ENCODE measurements around the gene GATA2.

The GATA2 gene

GRCh38 chr3:128471110-128471509 lies 21.9 kb downstream of the GATA2 start:
- TF ChIP-seq, protein P1, sequence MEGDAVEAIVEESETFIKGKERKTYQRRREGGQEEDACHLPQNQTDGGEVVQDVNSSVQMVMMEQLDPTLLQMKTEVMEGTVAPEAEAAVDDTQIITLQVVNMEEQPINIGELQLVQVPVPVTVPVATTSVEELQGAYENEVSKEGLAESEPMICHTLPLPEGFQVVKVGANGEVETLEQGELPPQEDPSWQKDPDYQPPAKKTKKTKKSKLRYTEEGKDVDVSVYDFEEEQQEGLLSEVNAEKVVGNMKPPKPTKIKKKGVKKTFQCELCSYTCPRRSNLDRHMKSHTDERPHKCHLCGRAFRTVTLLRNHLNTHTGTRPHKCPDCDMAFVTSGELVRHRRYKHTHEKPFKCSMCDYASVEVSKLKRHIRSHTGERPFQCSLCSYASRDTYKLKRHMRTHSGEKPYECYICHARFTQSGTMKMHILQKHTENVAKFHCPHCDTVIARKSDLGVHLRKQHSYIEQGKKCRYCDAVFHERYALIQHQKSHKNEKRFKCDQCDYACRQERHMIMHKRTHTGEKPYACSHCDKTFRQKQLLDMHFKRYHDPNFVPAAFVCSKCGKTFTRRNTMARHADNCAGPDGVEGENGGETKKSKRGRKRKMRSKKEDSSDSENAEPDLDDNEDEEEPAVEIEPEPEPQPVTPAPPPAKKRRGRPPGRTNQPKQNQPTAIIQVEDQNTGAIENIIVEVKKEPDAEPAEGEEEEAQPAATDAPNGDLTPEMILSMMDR (IDR thresholded peaks at IDR 0.05; ENCODE audit: control insufficient read depth, insufficient read depth, low read depth, low read length, missing control alignments): no peak
- DNase-seq (ENCODE audit: low read depth): no peak
- no peak overlapping the region for H3K4me3 ChIP-seq (ENCODE audit: control insufficient read depth, low read depth, low read length)

DNA sequence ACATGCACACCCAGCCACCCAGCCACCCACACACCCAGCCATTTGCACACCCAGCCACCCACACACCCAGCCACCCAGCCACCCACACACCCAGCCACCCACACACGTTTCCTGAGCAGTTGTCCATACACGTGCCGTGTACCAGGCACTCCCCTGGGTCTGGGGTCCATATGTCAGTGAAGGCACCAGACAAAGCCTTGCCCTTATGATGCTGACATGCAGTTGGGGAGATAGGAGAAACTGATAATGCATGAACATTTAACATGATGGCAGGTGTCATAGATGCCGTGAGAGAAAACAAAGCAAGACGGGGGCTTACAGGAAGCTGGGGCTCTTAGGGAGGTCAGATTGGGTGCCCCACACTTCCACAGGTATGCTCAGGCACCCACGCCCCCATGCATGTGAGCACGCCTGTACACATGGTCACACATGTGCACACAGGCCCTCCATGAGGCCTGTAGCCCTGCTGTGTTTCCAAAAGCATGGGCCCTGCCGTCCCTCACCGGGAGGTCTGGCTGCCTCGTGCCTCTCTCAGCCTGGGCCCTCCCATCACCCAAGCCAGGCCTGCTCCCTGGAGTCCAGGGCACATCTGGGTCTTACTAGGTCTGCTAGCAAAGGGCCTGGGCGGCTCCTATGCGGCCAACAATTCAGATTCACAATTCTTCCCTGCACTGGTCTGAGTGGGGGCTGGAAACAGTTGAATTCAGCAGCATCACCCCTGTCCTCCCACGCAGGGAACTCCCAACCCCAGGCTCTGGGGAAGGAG lies 22.7 kb downstream of the GATA2 start:
- no peak for DNase-seq (ENCODE audit: low read depth)
- TF ChIP-seq, protein P1 (IDR thresholded peaks at IDR 0.05; ENCODE audit: control insufficient read depth, insufficient read depth, low read depth, low read length, missing control alignments): no peak

GRCh38 chr3:128469556-128469955 lies 23.4 kb downstream of the GATA2 start:
- TF ChIP-seq, protein P1 (IDR thresholded peaks at IDR 0.05; ENCODE audit: control insufficient read depth, insufficient read depth, low read depth, low read length, missing control alignments): no peak
- no peak overlapping the region for H3K4me3 ChIP-seq (ENCODE audit: control insufficient read depth, low read depth, low read length)
- no peak for DNase-seq (ENCODE audit: low read depth)

More for the DNA sequence above, 22.7 kb downstream of the GATA2 start:
- no peak overlapping the region for H3K4me3 ChIP-seq (ENCODE audit: control insufficient read depth, low read depth, low read length)

DNA sequence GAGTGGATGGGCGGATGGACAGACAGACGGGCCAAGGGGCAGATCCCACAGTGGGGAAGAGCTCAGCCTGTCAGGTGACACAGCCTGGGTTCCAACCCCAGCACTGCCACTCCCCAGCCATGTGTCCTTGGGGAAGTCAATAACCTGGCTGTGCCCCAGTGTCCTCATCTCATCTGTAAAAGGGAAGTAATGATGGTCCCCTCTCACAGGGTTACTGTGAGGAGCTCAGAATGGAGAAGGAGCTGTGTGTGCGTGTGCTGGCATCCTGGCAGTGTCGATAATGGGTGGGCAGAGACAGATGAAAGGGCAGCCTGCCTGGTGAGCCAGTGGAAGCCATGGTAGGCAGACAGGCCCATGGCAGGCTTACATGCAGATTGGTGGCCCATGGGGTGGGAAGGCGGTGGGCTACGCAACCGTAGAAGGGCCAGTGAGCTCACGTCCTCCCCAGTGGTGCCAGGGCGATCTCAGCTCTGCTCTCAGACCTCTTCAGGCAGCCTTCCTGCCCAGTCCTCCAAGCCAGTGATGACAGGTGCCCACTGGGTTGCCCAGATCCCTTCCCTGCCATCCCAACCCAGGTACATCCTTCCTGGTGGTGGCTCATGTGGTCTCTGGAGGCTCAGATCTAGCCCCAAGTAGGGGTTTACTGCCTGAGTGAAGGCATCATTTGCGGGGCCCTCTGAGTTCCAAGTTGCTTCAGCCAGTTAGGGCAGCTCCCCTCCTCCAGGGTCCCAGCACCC lies 24.0 kb downstream of the GATA2 start:
- no peak for DNase-seq (ENCODE audit: low read depth)
- TF ChIP-seq, protein P1 (IDR thresholded peaks at IDR 0.05; ENCODE audit: control insufficient read depth, insufficient read depth, low read depth, low read length, missing control alignments): no peak
- no peak overlapping the region for H3K4me3 ChIP-seq (ENCODE audit: control insufficient read depth, low read depth, low read length)

DNA sequence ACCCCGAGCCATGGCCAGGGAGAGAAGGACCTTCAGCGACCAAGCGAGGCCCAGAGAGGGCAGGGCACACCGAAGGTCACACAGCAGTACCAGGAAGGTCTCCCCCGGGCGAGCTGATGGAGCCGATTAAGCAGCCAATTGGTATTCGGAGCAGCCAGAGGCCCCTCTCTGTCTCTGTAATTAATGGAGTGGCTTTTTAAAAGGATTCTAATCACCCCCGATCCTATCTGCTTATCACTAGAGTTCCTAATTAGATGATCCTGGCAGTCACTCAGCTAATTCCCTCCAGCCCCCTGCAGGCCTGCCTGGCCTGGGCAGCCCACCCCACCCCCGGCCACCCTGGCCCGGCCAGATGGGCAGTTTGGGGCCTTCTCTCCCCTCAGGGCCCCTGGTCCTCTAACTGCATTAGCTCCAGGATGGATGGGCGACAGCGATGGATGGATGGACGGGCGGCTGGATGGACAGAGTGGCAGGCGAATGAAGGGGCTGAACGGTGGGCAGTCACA lies 24.7 kb downstream of the GATA2 start:
- TF ChIP-seq, protein P1 (IDR thresholded peaks at IDR 0.05; ENCODE audit: control insufficient read depth, insufficient read depth, low read depth, low read length, missing control alignments): no peak
- DNase-seq (ENCODE audit: low read depth): no peak
- no peak overlapping the region for H3K4me3 ChIP-seq (ENCODE audit: control insufficient read depth, low read depth, low read length)

DNA sequence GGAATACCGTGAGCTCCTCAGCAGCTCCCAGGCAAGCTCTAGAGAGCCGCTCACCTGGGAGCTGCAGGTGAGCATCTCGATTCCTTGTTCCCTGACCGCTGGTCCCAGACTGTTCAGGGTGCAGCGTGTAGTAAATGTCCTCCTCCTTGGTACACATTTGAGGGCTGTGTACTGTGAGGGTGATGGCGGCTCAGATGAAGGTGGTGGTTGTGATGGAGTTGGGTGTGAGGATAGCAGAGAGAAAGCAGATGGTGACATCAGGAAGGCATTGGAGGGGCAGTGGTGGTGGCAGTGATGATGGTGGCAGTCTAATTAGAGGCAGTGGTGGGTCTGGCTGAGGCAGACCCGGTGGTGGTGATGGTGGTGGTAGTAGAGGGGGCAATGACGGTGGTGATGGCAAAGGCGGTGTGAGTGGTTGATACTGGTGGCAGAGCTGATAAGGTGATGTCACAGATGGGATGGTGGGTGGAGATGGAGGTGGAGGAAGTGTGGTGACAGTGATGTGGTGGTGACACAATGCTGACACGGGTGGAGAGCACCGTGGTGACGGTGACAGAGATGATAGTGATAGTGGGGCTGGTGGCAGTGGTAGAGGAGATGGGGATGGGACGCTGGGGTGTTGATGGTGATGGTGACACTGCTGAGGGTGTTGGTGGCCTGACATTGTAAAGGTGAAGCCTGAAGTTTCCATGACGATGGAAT lies 26.0 kb downstream of the GATA2 start, which contains the start of gene DNAJB8:
Gene DNAJB8 (minus strand): TSS at position 51 of the 702 bp plus-strand sequence. CDS start 3,645 bp downstream, outside the sequence.
- H3K4me3 ChIP-seq (ENCODE audit: control insufficient read depth, low read depth, low read length): no peak within 1 kb of the TSS
- no peak for DNase-seq (ENCODE audit: low read depth)
- TF ChIP-seq, protein P1 (IDR thresholded peaks at IDR 0.05; ENCODE audit: control insufficient read depth, insufficient read depth, low read depth, low read length, missing control alignments): no peak

Data from AG09309 (cell line).